Iris pigment epithelial cell (primary cell): Measurements from ENCODE around the gene FAM20A.
A peak's percentile ranks its signal among the peaks of the same experiment; 100 is the strongest.

Experiments used
- DNase-seq: peaks from one replicate; pipeline ENCODE4 v3.0.0-alpha.2; 2011; ENCODE audit warnings: low read depth

The FAM20A gene

GRCh38 chr17:68565661-68566441, 35.3 kb downstream of the FAM20A start:
- DNase-seq = no peak

GRCh38 chr17:68564415-68565111, 36.6 kb downstream of the FAM20A start:
- no peak for DNase-seq

GRCh38 chr17:68562736-68563135, 38.4 kb downstream of the FAM20A start:
- DNase-seq = no peak

- DNase-seq = no peak
Observed at GRCh38 chr17:68560966-68561720, 40.0 kb downstream of the FAM20A start.

GRCh38 chr17:68559316-68559715, 41.9 kb downstream of the FAM20A start:
- no peak for DNase-seq

- DNase-seq = no peak
Observed at GRCh38 chr17:68556551-68556950, 44.6 kb downstream of the FAM20A start.

GRCh38 chr17:68544111-68544915, 56.9 kb downstream of the FAM20A start:
- DNase-seq = no peak

- DNase-seq = no peak
Observed at GRCh38 chr17:68542698-68543463, 58.3 kb downstream of the FAM20A start.

GRCh38 chr17:68541816-68542215, 59.4 kb downstream of the FAM20A start:
- DNase-seq = no peak

GRCh38 chr17:68540981-68541380, 60.2 kb downstream of the FAM20A start:
- no peak for DNase-seq

GRCh38 chr17:68539548-68540467, 61.4 kb downstream of the FAM20A start:
- DNase-seq = peak; percentile 39

- DNase-seq = no peak
Observed at GRCh38 chr17:68535922-68536321, 65.2 kb downstream of the FAM20A start.

GRCh38 chr17:68534695-68535088, 66.5 kb downstream of the FAM20A start:
- no peak for DNase-seq

GRCh38 chr17:68533887-68534694, 67.1 kb downstream of the FAM20A start:
- DNase-seq = peak; percentile 50

- DNase-seq = no peak
Observed at GRCh38 chr17:68532826-68533225, 68.3 kb downstream of the FAM20A start.

GRCh38 chr17:68531252-68531651, 69.9 kb downstream of the FAM20A start:
- DNase-seq = no peak

- DNase-seq = no peak
Observed at GRCh38 chr17:68527314-68527713, 73.9 kb downstream of the FAM20A start.

- no peak for DNase-seq
Observed at GRCh38 chr17:68526548-68526947, 74.6 kb downstream of the FAM20A start.

- no peak for DNase-seq
Observed at GRCh38 chr17:68522266-68522665, 78.9 kb downstream of the FAM20A start.
